BJ (cell line): ENCODE measurements around the gene DRAM1. TPM values are rescaled to one million over a fixed set of nuclear protein-coding genes. Genes with fewer than 3 reads are reported as not detected.
"Not testable (repeated sequence)": the region's sequence is repeated elsewhere in the genome, so short reads cannot be mapped to it uniquely, and the experiment has no call there.

Source experiments
- CTCF ChIA-PET: fragments of 350-600 bp; formaldehyde crosslinking; extraction: SDS; loops from one replicate; lab custom pipeline; 2021; ENCODE audit warnings: antibody characterized with exemption, inconsistent platforms; lab: Yijun Ruan, JAX
- POLR2A ChIA-PET: fragments of 300-600 bp; sonication (Branson Sonifier 250); formaldehyde crosslinking; extraction: SDS; loops from one replicate; lab custom pipeline; 2021; ENCODE audit warnings: antibody characterized with exemption; lab: Charles Lee
- DNase-seq: peaks from one replicate; pipeline ENCODE4 v3.0.0-alpha.2; 2011; ENCODE audit warnings: low read depth
- H3K27me3 ChIP-seq: 2 replicates; pipeline ENCODE4 v1.6.0; 2011; ENCODE audit warnings: low read length; ENCODE audit not compliant: control insufficient read depth, insufficient read depth
- H3K36me3 ChIP-seq: 2 replicates; pipeline ENCODE4 v1.5.1; 2011; ENCODE audit warnings: low read length; ENCODE audit not compliant: control insufficient read depth, insufficient read depth
- H3K4me3 ChIP-seq: 2 replicates; pipeline ENCODE4 v1.5.1; 2011; ENCODE audit warnings: low read depth, mild to moderate bottlenecking, control low read depth, low read length
- polyA plus RNA-seq: library from polyadenylated mRNA; depleted of rRNA; stranded (reverse); fragments of >200 nt; gene quantifications from 2 replicates; pipeline ENCODE4 v1.2.3, GENCODE V29; 2011
- TF ChIP-seq, protein P1 (sequence below): IDR thresholded peaks from 2 replicates; pipeline ENCODE4 v1.5.1; 2011; ENCODE audit warnings: low read depth, mild to moderate bottlenecking, control low read depth, inconsistent platforms, low read length, moderate library complexity; ENCODE audit not compliant: insufficient read depth

The DRAM1 gene
- polyA plus RNA-seq, 1 experiment: 99.4 TPM

DNA sequence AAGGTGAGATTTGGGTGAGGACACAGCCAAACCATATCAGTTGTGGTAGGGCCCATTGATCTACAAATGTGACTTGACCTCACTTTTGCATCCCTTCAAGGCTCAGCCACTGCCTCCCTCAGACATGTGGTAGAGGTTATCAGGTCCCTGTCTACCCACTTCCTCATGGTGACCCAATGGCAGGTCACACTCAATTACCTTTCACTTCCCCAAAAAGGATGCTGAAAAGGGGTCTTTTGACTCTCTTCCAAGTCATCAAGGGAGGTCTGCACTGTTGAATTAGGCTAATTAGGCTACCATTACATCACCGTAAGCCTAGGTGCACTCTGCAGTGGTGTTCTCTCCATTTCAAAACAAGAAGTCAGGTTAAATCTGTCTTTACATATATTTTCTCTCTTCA, 22.6 kb upstream of the DRAM1 start:
- ChIA-PET CTCF (interaction anchor here (0.9 to 2.3 kb wide), 3 partner anchors 8 to 25 kb away, joined by 3 to 18 read pairs (median 7); partner anchors contain the start of gene GNPTAB), POLR2A (no interaction called here)
- DNase-seq: no peak
- Histone ChIP-seq H3K4me3 (no peak overlapping the region), H3K36me3 (no peaks in the 10 kb centered on the region), H3K27me3 (no peaks in the 10 kb centered on the region)
- TF ChIP-seq, protein P1, sequence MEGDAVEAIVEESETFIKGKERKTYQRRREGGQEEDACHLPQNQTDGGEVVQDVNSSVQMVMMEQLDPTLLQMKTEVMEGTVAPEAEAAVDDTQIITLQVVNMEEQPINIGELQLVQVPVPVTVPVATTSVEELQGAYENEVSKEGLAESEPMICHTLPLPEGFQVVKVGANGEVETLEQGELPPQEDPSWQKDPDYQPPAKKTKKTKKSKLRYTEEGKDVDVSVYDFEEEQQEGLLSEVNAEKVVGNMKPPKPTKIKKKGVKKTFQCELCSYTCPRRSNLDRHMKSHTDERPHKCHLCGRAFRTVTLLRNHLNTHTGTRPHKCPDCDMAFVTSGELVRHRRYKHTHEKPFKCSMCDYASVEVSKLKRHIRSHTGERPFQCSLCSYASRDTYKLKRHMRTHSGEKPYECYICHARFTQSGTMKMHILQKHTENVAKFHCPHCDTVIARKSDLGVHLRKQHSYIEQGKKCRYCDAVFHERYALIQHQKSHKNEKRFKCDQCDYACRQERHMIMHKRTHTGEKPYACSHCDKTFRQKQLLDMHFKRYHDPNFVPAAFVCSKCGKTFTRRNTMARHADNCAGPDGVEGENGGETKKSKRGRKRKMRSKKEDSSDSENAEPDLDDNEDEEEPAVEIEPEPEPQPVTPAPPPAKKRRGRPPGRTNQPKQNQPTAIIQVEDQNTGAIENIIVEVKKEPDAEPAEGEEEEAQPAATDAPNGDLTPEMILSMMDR: no peak

- POLR2A ChIA-PET: no interaction called here
- Histone ChIP-seq H3K4me3 (no peak overlapping the region), H3K27me3 (no peaks in the 10 kb centered on the region), H3K36me3 (no peaks in the 10 kb centered on the region)
- TF ChIP-seq, protein P1: no peak
- DNase-seq: no peak
- CTCF ChIA-PET: interaction anchor here (0.8 to 2.3 kb wide), 5 partner anchors 9 to 40 kb away, joined by 3 to 18 read pairs (median 3); partner anchors contain the start of gene GNPTAB
These were observed 22.0 kb upstream of the DRAM1 start for GRCh38 chr12:101855364-101855884.

GRCh38 chr12:101855976-101856375, 21.4 kb upstream of the DRAM1 start:
- H3K27me3 ChIP-seq: no peaks in the 10 kb centered on the region
- no peaks in the 10 kb centered on the region for H3K36me3 ChIP-seq
- ChIA-PET CTCF (interaction anchor here (0.6 to 2.3 kb wide), 5 partner anchors 16 to 871 kb away, joined by 3 to 18 read pairs (median 4); partner anchors contain the start of gene GNPTAB), POLR2A (no interaction called here)
- no peak for DNase-seq
- TF ChIP-seq, protein P1: no peak
- no peak overlapping the region for H3K4me3 ChIP-seq

DNA sequence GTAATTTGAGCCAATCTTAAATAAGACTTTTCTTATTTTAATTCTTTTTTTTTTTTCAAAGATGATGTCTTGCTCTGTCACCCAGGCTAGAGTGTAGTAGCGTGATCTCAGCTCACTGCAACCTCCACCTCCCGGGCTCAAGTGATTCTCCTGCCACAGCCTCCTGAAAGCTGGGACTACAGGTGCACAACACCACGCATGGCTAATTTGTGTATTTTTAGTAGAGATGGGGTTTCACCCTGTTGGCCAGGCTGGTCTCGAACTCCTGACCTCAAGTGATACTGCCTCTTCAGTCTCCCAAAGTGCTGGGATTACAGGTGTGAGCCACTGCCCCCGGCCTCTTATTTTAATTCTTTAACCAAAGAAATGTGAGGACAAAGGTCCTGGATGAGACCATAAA, 20.8 kb upstream of the DRAM1 start:
- POLR2A ChIA-PET, H3K36me3 ChIP-seq, H3K27me3 ChIP-seq, DNase-seq, H3K4me3 ChIP-seq: not testable (repeated sequence)
- CTCF ChIA-PET: interaction anchor here (1.4 to 2.3 kb wide), 3 partner anchors 17 to 35 kb away, joined by 3 to 18 read pairs (median 7); partner anchors contain the start of gene GNPTAB

GRCh38 chr12:101857043-101857558, 20.3 kb upstream of the DRAM1 start:
- no peaks in the 10 kb centered on the region for H3K36me3 ChIP-seq
- ChIA-PET POLR2A (no interaction called here), CTCF (no interaction called here)
- TF ChIP-seq, protein P1: no peak
- no peak overlapping the region for H3K4me3 ChIP-seq
- no peaks in the 10 kb centered on the region for H3K27me3 ChIP-seq
- peak; percentile 89 for DNase-seq

DNA sequence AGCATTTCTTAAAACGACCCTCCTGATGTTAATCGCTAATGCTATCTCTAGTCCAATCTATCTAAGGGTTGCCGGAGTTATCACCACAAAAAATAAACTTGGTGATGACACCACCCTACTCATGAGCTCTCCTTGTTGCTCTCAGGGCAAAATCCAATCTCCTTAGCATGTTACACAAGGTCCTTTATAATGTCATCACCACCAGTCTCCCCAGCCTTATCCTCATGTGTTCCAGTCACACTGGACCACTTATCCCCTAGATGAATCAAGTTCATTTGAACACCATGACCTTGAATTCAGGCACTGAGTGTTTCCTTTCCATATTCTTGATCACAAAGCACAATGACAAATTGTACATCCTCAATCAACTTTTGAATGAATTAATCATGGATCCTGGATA, 19.0 kb upstream of the DRAM1 start:
- ChIA-PET POLR2A (no interaction called here), CTCF (no interaction called here)
- Histone ChIP-seq H3K27me3 (no peaks in the 10 kb centered on the region), H3K36me3 (no peaks in the 10 kb centered on the region), H3K4me3 (no peak overlapping the region)
- no peak for DNase-seq
- TF ChIP-seq, protein P1: no peak
